Chondrocyte (in vitro differentiated cells): ENCODE results near the gene IDH3G. TPM values are rescaled to one million over a fixed set of nuclear protein-coding genes. Genes with fewer than 3 reads are reported as not detected.

Experiments
- DNase-seq: peaks from one replicate; pipeline ENCODE4 v3.0.0; 2021; ENCODE audit warnings: mixed read lengths, low spot score
- H3K27ac Mint-ChIP-seq: one replicate; pipeline ENCODE4 v1.8.0; 2021; ENCODE audit warnings: mild to moderate bottlenecking, moderate library complexity, mixed read lengths; ENCODE audit not compliant: unreplicated experiment
- H3K27me3 Mint-ChIP-seq: 2 replicates; pipeline ENCODE4 v1.8.0; 2021; ENCODE audit warnings: low read depth, mixed read lengths
- H3K36me3 Mint-ChIP-seq: 2 replicates; pipeline ENCODE4 v1.8.0; 2021; ENCODE audit warnings: low read depth, mixed read lengths
- H3K4me1 Mint-ChIP-seq: 2 replicates; pipeline ENCODE4 v1.8.0; 2021; ENCODE audit warnings: low read depth, mild to moderate bottlenecking, mixed read lengths
- H3K4me3 Mint-ChIP-seq: one replicate; pipeline ENCODE4 v1.8.0; 2021; ENCODE audit warnings: mild to moderate bottlenecking, moderate library complexity, mixed read lengths; ENCODE audit not compliant: unreplicated experiment
- H3K9me3 Mint-ChIP-seq: 2 replicates; pipeline ENCODE4 v1.8.0; 2021; ENCODE audit warnings: low read depth, mixed read lengths
- CTCF ChIP-seq: fragments of 200-600 bp; sonication (generic); IDR thresholded peaks from 2 replicates; pipeline ENCODE4 v1.5.0; 2021; ENCODE audit warnings: antibody characterized with exemption, mild to moderate bottlenecking, moderate library complexity
- long read RNA-seq: library from polyadenylated mRNA; stranded (forward); transcript quantifications from one replicate; pipeline ENCODE4 v2.0.0, GENCODE V29; 2021
- total RNA-seq: library from RNA; stranded (reverse); gene quantifications from 3 replicates; pipeline ENCODE4 v1.2.1, GENCODE V29; 2021

IDH3G gene
- total RNA-seq = 42.8 to 49.6 TPM (median 46.9 TPM) in 3 replicates
- long read RNA-seq, partial matches to known transcripts = 11 of 77 reads
- long read RNA-seq, other reads (novel, unspliced or antisense) = 66 of 77 reads

- Mint-ChIP-seq H3K4me3 (peak within 1 kb of the TSS; percentile 95), H3K27ac (peak within 1 kb of the TSS; percentile 91), H3K4me1 (peaks cover 17% of the 10 kb centered on the region), H3K27me3 (no peaks in the 10 kb centered on the region), H3K9me3 (peaks cover 7% of the 10 kb centered on the region), H3K36me3 (no peaks in the 10 kb centered on the region)
- no peak for DNase-seq
- peak; percentile 42 for TF ChIP-seq CTCF
Observed at GRCh38 chrX:153794018-153794896, at the start of gene IDH3G, which contains the start of gene SSR4. Gene IDH3G, minus strand, starts transcription at chrX:153794375. Its CDS starts 49 bp downstream, at chrX:153794326. Gene SSR4, plus strand, starts transcription at chrX:153794668. Its CDS starts 20 bp downstream, at chrX:153794688.

DNA sequence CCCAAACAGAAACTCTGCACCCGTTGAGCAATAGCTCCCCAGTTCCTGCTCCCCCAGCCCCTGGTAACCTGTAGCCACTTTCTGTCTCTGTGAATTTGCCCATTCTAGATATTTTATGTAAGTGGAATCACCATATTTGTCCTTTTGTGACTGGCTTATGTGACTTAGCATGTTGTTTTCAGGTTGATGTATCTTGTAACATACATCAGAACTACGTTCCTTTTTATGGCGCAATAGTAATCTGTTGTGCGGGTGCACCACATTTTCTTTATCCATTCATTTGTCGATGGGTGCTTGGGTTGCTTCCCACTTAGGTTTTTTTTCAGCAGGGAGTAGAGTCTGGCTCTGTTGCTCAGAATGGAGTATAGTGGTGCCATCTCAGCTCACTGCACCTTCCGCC is 42.7 kb upstream of the IDH3G start:
- no peak for DNase-seq
- TF ChIP-seq CTCF = no peak
- H3K4me3 Mint-ChIP-seq = no peak overlapping the region
- peaks cover 7% of the 10 kb centered on the region for H3K27me3 Mint-ChIP-seq
- no peaks in the 10 kb centered on the region for H3K36me3 Mint-ChIP-seq
- no peak overlapping the region for H3K27ac Mint-ChIP-seq
- peaks cover 6% of the 10 kb centered on the region for H3K9me3 Mint-ChIP-seq
- no peaks in the 10 kb centered on the region for H3K4me1 Mint-ChIP-seq

DNA sequence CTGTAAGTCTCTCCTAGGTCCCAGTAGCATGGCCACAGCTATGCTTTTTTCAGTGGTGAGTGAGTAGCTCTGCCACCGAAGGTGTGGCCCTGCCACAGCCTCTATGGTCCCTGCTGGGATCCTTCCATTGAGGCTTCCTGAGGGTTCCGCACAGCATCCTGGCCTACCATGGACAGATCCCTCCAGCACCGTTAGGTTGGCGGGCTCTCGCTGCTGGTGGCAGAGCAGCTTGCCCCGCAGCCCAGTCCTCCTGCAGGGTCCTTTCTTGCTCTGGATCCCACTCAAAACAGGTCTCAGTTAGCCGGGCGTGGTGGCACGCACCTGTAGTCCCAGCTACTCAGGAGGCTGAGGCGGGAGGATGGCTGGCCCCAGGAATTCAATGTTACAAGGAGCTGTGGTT is 38.6 kb upstream of the IDH3G start:
- Mint-ChIP-seq H3K36me3 (no peaks in the 10 kb centered on the region), H3K27me3 (no peaks in the 10 kb centered on the region), H3K27ac (no peak overlapping the region), H3K4me1 (peaks cover 4% of the 10 kb centered on the region), H3K9me3 (peaks cover 7% of the 10 kb centered on the region), H3K4me3 (no peak overlapping the region)
- DNase-seq = no peak
- no peak for TF ChIP-seq CTCF

GRCh38 chrX:153831429-153832150 is 37.4 kb upstream of the IDH3G start:
- Mint-ChIP-seq H3K4me3 (no peak overlapping the region), H3K27ac (no peak overlapping the region), H3K27me3 (no peaks in the 10 kb centered on the region), H3K4me1 (peaks cover 7% of the 10 kb centered on the region), H3K9me3 (peaks cover 8% of the 10 kb centered on the region), H3K36me3 (no peaks in the 10 kb centered on the region)
- DNase-seq = no peak
- TF ChIP-seq CTCF = no peak
